BLaER1 (cell line): ENCODE results near the gene FGG.

Experiments
- H3K27ac ChIP-seq: shearing (Covaris generic); formaldehyde crosslinking; 2 replicates; pipeline ENCODE4 v1.8.1; 2022
- H3K27me3 ChIP-seq: shearing (Covaris generic); formaldehyde crosslinking; 2 replicates; pipeline ENCODE4 v1.8.1; 2022
- H3K36me3 ChIP-seq: shearing (Covaris generic); formaldehyde crosslinking; 2 replicates; pipeline ENCODE4 v1.8.1; 2022
- H3K4me1 ChIP-seq: shearing (Covaris generic); formaldehyde crosslinking; 2 replicates; pipeline ENCODE4 v1.8.1; 2022
- H3K4me2 ChIP-seq: shearing (Covaris generic); formaldehyde crosslinking; 2 replicates; pipeline ENCODE4 v1.8.1; 2022
- H3K4me3 ChIP-seq: shearing (Covaris generic); formaldehyde crosslinking; 2 replicates; pipeline ENCODE4 v1.8.1; 2022
- H3K9ac ChIP-seq: shearing (Covaris generic); formaldehyde crosslinking; 2 replicates; pipeline ENCODE4 v1.8.1; 2022
- H3K9me3 ChIP-seq: shearing (Covaris generic); formaldehyde crosslinking; 2 replicates; pipeline ENCODE4 v1.8.1; 2022
- H4K20me1 ChIP-seq: shearing (Covaris generic); formaldehyde crosslinking; 2 replicates; pipeline ENCODE4 v1.8.1; 2022
- Cebpa-rat ChIP-seq: shearing (Covaris generic); IDR thresholded peaks from 2 replicates; pipeline ENCODE4 v1.8.1; 2022

The FGG gene

GRCh38 chr4:154626793-154627484, 14.5 kb upstream of the FGG start:
- no peaks in the 10 kb centered on the region; the same call in 1 of the 2 replicates for H3K9me3 ChIP-seq
- H3K4me1 ChIP-seq: no peaks in the 10 kb centered on the region
- H3K36me3 ChIP-seq: no peaks in the 10 kb centered on the region
- no peak overlapping the region for H3K27ac ChIP-seq
- no peak for TF ChIP-seq Cebpa-rat
- no peak overlapping the region for H3K4me3 ChIP-seq
- no peaks in the 10 kb centered on the region for H4K20me1 ChIP-seq
- H3K9ac ChIP-seq: no peak overlapping the region
- H3K4me2 ChIP-seq: no peak overlapping the region
- no peaks in the 10 kb centered on the region for H3K27me3 ChIP-seq

GRCh38 chr4:154625971-154626370, 13.5 kb upstream of the FGG start:
- Histone ChIP-seq H3K4me3 (no peak overlapping the region), H3K27ac (no peak overlapping the region), H3K27me3 (no peaks in the 10 kb centered on the region), H4K20me1 (no peaks in the 10 kb centered on the region), H3K9ac (no peak overlapping the region), H3K36me3 (no peaks in the 10 kb centered on the region), H3K4me1 (no peaks in the 10 kb centered on the region), H3K9me3 (no peaks in the 10 kb centered on the region; the same call in 1 of the 2 replicates), H3K4me2 (no peak overlapping the region)
- no peak for TF ChIP-seq Cebpa-rat

- H3K9ac ChIP-seq: no peak overlapping the region
- no peak for TF ChIP-seq Cebpa-rat
- H4K20me1 ChIP-seq: no peaks in the 10 kb centered on the region
Observed at GRCh38 chr4:154623995-154624394, 11.5 kb upstream of the FGG start.

GRCh38 chr4:154623436-154623835, 11.0 kb upstream of the FGG start:
- Histone ChIP-seq H4K20me1 (no peaks in the 10 kb centered on the region), H3K9ac (no peak overlapping the region), H3K4me1 (no peaks in the 10 kb centered on the region), H3K9me3 (no peaks in the 10 kb centered on the region; the same call in 1 of the 2 replicates), H3K4me2 (no peak overlapping the region), H3K36me3 (no peaks in the 10 kb centered on the region), H3K4me3 (no peak overlapping the region), H3K27ac (no peak overlapping the region), H3K27me3 (no peaks in the 10 kb centered on the region)
- no peak for TF ChIP-seq Cebpa-rat

More at GRCh38 chr4:154623995-154624394, 11.5 kb upstream of the FGG start:
- no peaks in the 10 kb centered on the region for H3K4me1 ChIP-seq
- H3K4me3 ChIP-seq: no peak overlapping the region
- no peaks in the 10 kb centered on the region for H3K27me3 ChIP-seq
- no peaks in the 10 kb centered on the region; the same call in 1 of the 2 replicates for H3K9me3 ChIP-seq
- no peak overlapping the region for H3K4me2 ChIP-seq
- H3K36me3 ChIP-seq: no peaks in the 10 kb centered on the region
- no peak overlapping the region for H3K27ac ChIP-seq

- Histone ChIP-seq H4K20me1 (no peaks in the 10 kb centered on the region), H3K27ac (no peak overlapping the region), H3K4me1 (no peaks in the 10 kb centered on the region), H3K36me3 (no peaks in the 10 kb centered on the region), H3K4me3 (no peak overlapping the region), H3K9me3 (no peaks in the 10 kb centered on the region; the same call in 1 of the 2 replicates), H3K27me3 (no peaks in the 10 kb centered on the region), H3K4me2 (no peak overlapping the region), H3K9ac (no peak overlapping the region)
- TF ChIP-seq Cebpa-rat: no peak
Observed at GRCh38 chr4:154622598-154622997, 10.1 kb upstream of the FGG start.

- H4K20me1 ChIP-seq: no peaks in the 10 kb centered on the region
- no peak for TF ChIP-seq Cebpa-rat
- no peaks in the 10 kb centered on the region for H3K36me3 ChIP-seq
- peaks cover 9% of the 10 kb centered on the region; the same call in 1 of the 2 replicates for H3K4me1 ChIP-seq
- H3K9ac ChIP-seq: no peak overlapping the region
- H3K9me3 ChIP-seq: no peaks in the 10 kb centered on the region
- H3K27ac ChIP-seq: no peak overlapping the region
- no peak overlapping the region for H3K4me3 ChIP-seq
- no peaks in the 10 kb centered on the region for H3K27me3 ChIP-seq
- no peak overlapping the region for H3K4me2 ChIP-seq
Observed at GRCh38 chr4:154620111-154620510, 7.7 kb upstream of the FGG start.

GRCh38 chr4:154618708-154619315, 6.4 kb upstream of the FGG start:
- no peak overlapping the region for H3K4me2 ChIP-seq
- no peaks in the 10 kb centered on the region for H3K9me3 ChIP-seq
- H3K4me3 ChIP-seq: no peak overlapping the region
- H3K9ac ChIP-seq: no peak overlapping the region
- H3K4me1 ChIP-seq: peaks cover 9% of the 10 kb centered on the region; the same call in 1 of the 2 replicates
- H3K36me3 ChIP-seq: no peaks in the 10 kb centered on the region
- H3K27me3 ChIP-seq: no peaks in the 10 kb centered on the region
- no peaks in the 10 kb centered on the region for H4K20me1 ChIP-seq
- no peak overlapping the region for H3K27ac ChIP-seq
- no peak for TF ChIP-seq Cebpa-rat

- H3K4me3 ChIP-seq: no peak overlapping the region
- no peaks in the 10 kb centered on the region for H4K20me1 ChIP-seq
- H3K9me3 ChIP-seq: no peaks in the 10 kb centered on the region
- TF ChIP-seq Cebpa-rat: no peak
- H3K27ac ChIP-seq: no peak overlapping the region
- H3K27me3 ChIP-seq: no peaks in the 10 kb centered on the region
- H3K36me3 ChIP-seq: no peaks in the 10 kb centered on the region
- no peak overlapping the region for H3K4me2 ChIP-seq
- no peak overlapping the region for H3K9ac ChIP-seq
- peaks cover 9% of the 10 kb centered on the region; the same call in 1 of the 2 replicates for H3K4me1 ChIP-seq
Observed at GRCh38 chr4:154617820-154618317, 5.4 kb upstream of the FGG start.

GRCh38 chr4:154616731-154617130, 4.3 kb upstream of the FGG start:
- Histone ChIP-seq H4K20me1 (no peaks in the 10 kb centered on the region), H3K4me3 (no peak overlapping the region), H3K9ac (0 out of 2 replicates have a peak overlapping the region, but pooled peaks have one; percentile 1), H3K4me2 (peak overlapping the region; percentile 37), H3K9me3 (no peaks in the 10 kb centered on the region), H3K27me3 (no peaks in the 10 kb centered on the region), H3K4me1 (peaks cover 9% of the 10 kb centered on the region; the same call in 1 of the 2 replicates), H3K27ac (no peak overlapping the region), H3K36me3 (no peaks in the 10 kb centered on the region)
- TF ChIP-seq Cebpa-rat: no peak

- no peak overlapping the region for H3K9ac ChIP-seq
- H3K4me1 ChIP-seq: peaks cover 9% of the 10 kb centered on the region; the same call in 1 of the 2 replicates
- H3K36me3 ChIP-seq: no peaks in the 10 kb centered on the region
- H3K27me3 ChIP-seq: no peaks in the 10 kb centered on the region
- no peaks in the 10 kb centered on the region for H4K20me1 ChIP-seq
- H3K4me3 ChIP-seq: no peak overlapping the region
- H3K9me3 ChIP-seq: no peaks in the 10 kb centered on the region
- TF ChIP-seq Cebpa-rat: no peak
- peak overlapping the region; percentile 37 for H3K4me2 ChIP-seq
- no peak overlapping the region for H3K27ac ChIP-seq
Observed at GRCh38 chr4:154616287-154616686, 3.8 kb upstream of the FGG start.
